Caki2 (cell line): ENCODE measurements around the gene HS3ST5. TPM values are rescaled to one million over a fixed set of nuclear protein-coding genes. Genes with fewer than 3 reads are reported as not detected.
"Not testable (repeated sequence)": the region's sequence is repeated elsewhere in the genome, so short reads cannot be mapped to it uniquely, and the experiment has no call there.

Experiments
- DNase-seq: peaks from one replicate; pipeline ENCODE4 v3.0.0-alpha.2; 2015; ENCODE audit warnings: low read depth
- in situ Hi-C: cut with HindIII; loops from 2 replicates; pipeline ENCODE4 v1.10.0; 2016; ENCODE audit warnings: low sequenced_read_pairs, low pct_unique_long_range_greater_than_20kb, mixed read lengths
- total RNA-seq: library from RNA; depleted of rRNA; stranded (reverse); fragments of >200 nt; shearing (Covaris generic); gene quantifications from 2 replicates; pipeline ENCODE4 v1.2.3, GENCODE V29; 2014; ENCODE audit warnings: low replicate concordance

The HS3ST5 gene
- total RNA-seq, 1 experiment from 2014 or later = not detected

DNA sequence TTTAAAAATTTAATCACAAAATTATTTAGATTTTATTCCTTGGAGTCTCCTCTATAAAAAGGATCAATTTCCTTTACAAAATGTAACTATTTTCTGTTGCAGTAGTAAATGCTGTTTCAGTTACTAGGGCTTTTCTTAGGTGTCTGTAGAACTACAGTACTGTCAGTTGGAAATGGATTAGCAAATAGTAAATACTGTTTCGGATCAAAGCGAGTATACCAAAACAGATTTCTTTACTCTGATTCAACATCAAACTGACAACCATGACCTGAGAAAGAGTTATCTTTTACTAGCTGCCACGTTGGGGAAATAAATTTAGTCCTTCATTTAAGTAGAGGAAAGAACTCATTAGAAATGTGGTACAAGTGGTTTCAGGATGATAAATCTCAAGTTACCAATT lies 172.5 kb downstream of the HS3ST5 start:
- in situ Hi-C loops = no loop called here
- DNase-seq = no peak

DNA sequence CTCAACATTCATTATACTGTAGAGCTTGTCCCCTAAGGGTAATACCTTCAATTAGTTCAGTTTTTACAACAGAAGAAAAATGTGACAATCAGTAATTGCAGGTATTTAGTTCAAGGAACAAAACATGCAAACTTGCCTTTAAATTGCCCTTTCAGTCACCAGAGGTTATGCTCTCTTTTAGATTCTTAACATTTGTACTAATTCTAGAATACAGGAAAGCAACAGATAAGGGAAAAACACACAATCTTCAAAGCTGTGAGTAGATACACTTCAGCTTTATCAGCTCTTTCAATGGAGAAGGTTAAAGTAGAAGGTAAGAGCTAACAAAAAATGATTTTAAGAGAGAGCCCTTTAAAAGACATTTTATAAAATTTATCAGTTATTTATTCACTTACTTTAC lies 173.1 kb downstream of the HS3ST5 start:
- DNase-seq = no peak
- in situ Hi-C loops = no loop called here

DNA sequence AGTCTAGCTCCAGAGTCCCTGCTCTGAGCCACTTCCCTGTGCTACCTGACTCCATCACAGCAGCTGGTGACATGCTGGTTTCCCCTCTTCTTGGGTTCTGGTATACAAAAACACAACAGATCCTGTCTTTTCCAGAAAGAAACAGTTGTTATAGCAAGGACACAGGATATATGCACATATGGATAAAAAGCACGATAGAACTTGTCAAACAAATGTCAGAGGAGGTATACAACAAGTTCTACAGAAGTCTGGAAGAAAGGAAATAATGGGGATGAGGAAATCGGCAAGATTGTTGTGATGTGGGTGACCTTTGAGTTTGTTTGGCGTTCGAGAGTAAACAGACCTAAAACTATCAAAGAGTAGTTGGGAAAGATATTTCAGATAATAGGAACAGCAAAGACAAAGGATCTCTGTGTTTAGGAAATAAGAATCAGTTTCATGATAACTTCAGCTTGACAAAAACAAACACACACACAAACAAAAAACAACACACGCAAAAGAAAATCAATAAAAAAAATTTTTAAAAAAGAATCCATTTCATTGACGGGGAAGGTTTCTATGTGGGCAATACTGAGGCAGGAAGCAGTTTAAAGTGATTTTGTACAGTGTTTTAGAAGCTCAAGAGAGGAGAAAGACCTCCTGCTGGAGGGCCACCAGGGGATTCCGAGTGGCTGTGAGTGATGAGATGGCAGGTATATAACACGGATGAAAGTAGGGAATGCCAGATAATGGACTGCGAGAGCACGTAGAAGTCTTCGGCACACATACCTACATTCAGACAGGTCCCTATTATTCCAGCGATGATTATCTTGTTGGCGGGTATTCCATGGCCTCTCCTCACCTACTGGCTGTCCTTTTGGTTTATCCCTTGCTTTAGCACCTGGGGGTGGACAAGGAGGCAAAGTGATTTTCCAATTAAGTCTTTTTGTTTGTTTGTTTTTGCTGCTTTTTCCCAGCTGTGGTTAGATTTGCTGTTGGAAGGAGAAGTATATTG lies 174.9 kb downstream of the HS3ST5 start:
- no peak for DNase-seq
- in situ Hi-C loops = no loop called here

DNA sequence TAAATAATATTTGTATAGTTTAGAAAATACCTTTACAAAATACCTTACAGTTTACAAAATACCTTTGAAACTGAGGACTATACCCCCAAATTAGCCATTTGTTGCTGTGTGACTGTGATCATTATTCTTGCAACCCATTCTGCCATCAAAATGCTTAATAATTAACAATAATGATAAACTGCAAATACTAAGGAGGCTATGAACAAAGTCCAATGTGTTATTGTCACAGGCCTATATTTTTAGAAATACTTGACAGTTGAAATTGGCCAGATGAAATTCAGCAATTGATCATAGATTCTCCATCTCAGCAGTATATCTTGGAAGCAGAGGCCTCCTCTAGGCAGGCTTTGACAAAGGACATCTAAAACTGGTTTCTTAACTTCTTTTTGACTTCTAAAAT lies 178.6 kb downstream of the HS3ST5 start:
- DNase-seq = no peak
- in situ Hi-C loops = no loop called here

DNA sequence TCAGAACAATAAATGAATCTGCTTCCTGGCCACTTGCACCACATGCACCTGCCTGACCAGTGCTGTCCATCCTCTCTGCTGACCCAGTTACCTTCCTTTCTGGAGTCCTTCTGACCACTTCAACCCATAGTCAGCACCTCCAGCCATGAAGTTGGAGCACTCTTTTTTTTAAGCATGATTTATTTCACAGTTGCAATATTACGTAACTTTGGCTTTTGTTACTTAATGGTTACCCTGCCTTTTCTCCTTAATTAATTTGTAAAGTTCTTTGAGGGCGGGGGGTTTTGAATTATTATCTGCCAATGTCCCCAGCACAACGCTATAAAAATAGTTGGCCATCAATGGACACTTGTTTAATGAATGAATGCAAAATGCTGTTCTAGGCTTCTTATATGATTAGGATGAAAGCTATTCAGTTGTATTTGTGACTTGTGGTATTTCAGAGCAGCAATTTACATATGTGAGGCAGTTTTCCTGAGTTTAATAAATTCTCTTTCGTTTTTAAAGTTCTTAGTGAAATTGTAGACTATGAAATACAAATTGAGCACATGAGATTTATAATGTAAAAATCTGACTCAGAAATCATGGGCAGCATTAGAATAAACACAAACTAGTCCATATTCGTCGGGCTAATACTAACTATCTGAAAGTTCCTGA lies 180.0 kb downstream of the HS3ST5 start:
- in situ Hi-C loops = no loop called here
- no peak for DNase-seq

DNA sequence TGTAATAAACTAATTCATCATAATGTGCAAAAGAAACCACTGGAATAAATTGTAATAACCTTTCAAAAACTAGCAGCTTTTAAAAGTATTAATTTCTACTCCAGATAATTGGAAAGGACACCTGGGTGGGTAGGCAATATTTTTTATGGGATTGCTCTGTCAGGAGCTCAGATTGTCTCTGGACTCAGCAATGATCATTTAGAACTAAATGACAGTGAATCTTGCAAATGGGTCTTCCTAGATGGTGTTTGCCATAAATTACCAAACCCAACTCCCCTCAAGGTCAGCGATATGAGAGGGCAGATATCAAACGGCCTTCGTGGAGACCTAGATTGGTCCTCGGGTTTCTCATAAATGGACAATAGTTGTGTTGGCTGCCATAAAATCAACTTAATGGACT lies 181.9 kb downstream of the HS3ST5 start:
- in situ Hi-C loops = no loop called here
- no peak for DNase-seq

DNA sequence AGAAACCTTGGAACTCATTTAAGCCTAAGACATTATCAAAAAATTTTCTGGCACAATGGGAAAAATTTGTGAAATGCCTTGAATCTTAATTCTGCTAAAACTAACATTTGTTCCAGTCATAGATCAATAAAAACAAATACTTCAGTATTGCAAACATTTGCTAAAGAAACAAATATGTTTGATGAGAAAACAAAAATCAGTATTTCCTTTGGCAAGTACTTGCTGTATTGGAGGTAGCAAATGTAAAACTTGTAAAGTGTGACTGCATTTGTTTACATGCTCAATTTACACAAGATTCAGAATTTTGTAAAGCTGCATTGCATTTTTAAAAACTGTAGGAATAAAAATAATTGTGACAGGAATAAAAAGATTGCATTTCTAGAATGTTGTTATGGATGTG lies 183.1 kb downstream of the HS3ST5 start:
- DNase-seq = no peak
- in situ Hi-C loops = no loop called here

DNA sequence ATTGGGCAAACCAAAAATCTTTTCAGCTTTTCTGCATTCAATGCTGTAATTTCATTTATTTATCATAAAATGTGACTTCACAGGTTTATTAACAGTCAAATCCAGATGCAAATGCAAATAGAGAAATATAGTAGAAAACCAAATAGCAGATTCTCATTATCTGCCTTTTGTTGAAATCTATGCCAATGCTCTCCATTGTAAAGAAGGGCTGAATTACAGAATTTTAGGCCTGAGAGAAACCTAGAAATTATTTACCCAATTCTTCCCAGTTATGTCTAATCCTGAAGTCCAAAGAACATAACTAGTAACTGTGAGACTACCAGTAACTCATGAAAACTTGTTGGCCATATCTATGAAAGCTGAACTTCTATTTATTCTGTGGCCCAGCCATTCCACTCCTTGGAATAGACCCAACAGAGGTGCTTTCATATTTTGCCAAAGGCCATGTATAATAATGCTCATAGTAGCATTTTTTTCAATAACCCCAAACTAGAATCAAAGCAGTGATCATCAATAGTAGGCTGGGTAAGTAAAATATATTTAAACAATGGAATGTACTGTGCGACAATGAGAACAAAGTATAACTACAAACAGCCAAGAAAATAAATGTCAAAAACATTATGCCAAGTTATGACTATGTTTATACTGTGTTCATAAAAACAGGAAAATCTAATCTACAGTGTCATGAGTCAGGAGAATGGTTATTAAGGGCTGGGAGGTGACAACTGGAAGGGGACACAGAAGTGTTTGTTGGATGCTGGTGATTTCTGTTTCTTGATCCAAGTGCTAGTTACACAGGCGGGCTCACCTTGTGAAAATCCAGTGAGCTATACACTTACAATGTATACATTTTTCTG lies 183.8 kb downstream of the HS3ST5 start:
- no peak for DNase-seq
- in situ Hi-C loops = no loop called here

DNA sequence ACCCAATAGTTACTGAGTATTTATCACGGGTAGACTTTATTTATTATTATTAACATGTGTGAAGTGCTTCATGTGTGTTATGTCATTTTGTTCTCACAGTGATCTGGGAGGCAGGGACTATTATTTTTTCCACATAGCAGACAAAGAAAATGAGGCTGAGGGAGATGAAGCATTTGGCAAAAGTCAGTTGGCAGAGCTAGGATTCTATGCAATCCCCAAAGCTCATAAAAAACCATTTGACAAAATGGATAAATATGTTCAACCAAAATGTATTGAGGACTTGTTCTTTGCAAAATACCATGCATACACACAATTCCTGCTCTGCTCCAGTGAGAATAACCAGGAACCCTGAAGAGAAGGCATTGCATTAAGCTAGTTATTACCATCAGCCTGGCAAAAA lies 184.4 kb downstream of the HS3ST5 start:
- in situ Hi-C loops = no loop called here
- no peak for DNase-seq

DNA sequence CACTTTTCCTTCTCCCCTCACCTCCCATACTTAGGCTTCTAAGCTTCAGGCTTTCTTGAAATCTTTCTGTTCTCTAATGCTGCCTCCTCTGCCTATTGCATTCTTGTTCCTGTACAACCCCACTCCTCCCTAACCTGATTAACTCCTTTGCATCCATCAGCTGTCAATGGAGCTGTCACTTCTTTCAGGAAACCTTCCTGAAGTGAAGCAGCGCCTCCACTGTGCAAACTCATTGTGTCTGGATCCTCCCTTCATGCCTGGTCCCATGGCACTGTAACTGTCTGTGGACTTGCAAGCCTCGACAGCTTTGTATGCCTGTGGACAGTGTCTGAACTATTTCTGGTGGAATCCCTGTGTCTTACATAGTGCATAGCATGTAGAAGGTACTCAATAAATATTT lies 185.0 kb downstream of the HS3ST5 start:
- in situ Hi-C loops = no loop called here
- no peak for DNase-seq

DNA sequence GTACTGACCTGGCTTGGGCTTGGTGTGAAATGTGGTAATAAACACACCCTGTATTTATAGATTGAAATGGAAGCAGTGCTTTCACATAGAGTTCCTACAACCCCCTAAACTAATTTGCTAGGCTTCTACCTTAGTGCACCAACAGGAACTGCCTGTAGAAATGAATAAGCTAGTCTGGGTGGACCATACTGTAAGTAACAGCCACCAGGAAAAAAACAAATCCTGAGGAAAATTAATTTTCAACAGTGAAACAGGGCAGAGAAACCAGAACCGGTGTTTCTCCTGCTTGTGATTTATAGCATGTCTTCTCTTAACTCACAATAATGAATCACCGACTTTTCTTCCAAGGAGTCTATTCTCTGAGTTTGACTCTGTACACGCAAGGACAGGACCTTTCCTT lies 187.1 kb downstream of the HS3ST5 start:
- DNase-seq = no peak
- in situ Hi-C loops = no loop called here

DNA sequence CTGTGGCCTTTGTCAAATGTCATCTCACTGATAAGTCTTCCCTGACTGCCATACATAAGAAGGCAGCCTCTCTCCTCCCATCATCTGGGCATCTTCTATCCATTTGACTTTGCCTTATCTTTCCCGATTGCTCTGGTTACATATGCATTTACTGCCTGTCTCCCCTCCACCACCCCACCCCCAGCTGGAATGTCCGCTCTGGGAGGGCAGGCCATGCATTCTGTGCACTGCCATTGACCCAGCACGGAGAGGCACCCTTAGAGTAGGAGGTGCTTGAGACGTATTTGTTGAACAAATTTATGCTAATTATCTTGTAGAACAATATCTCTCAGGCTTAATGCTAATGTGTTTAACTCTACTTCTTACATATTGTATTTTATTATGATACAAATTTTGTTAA lies 188.0 kb downstream of the HS3ST5 start:
- in situ Hi-C loops = no loop called here
- no peak for DNase-seq

DNA sequence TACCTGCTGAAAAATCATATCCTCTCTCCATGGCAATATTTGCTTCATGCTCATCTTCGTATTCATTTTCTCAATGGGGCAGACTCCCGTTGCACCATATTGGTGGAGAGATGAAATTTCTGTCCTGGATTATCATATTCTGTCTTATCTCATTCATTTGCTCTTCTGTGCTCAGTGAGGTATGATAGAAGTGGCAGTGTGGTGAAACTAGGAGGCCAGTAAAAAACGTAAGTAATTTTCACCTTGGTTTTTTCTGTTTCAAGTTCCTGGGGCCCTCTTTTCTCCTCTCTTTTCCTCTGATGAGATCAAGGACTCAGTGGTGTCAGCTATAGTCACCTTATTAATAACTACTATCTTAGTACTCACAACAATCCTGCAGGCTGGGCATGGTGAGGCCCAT lies 189.4 kb downstream of the HS3ST5 start:
- in situ Hi-C loops = no loop called here
- no peak for DNase-seq

DNA sequence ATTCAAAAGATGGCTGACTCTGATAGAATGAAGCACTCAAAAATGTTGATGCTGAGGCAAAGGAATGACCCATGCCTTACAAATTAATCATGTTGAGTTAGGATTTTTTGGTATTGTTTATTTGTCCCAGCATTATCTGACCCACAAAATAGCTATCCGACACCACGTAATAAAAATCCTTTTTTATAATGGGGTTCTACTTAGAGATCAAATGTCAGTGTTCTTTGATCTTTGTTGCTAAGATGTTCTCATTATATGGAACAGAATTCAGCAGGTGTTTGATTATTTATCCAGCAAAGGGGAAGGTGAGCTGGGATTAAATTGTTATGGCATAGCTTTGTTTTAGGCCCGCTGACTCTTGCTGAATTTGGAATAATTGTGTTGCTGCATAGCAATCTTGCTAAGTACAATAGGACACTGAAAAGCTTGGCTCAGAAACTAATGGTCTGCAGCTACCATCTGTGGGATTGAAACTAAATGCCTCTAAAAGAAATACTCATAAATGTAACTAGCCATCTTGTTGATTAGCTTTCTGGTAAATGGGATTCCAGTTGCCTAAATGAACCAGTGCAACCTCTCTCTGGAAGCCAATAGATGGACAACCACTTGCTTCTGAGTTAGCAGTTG lies 191.6 kb downstream of the HS3ST5 start:
- DNase-seq = no peak
- in situ Hi-C loops = no loop called here

DNA sequence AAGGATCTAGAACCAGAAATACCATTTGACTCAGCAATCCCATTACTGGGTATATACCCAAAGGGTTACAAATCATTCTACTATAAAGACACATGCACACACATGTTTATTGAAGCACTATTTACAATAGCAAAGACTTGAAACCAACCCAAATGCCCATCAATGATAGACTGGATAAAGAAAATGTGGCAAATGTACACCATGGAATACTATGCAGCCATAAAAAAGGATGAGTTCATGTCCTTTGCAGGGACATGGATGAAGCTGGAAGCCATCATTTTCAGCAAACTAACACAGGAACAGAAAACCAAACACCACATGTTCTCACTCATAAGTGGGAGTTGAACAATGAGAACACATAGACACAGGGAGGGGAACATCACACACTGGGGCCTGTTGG lies 193.6 kb downstream of the HS3ST5 start:
- in situ Hi-C loops, DNase-seq: not testable (repeated sequence)

DNA sequence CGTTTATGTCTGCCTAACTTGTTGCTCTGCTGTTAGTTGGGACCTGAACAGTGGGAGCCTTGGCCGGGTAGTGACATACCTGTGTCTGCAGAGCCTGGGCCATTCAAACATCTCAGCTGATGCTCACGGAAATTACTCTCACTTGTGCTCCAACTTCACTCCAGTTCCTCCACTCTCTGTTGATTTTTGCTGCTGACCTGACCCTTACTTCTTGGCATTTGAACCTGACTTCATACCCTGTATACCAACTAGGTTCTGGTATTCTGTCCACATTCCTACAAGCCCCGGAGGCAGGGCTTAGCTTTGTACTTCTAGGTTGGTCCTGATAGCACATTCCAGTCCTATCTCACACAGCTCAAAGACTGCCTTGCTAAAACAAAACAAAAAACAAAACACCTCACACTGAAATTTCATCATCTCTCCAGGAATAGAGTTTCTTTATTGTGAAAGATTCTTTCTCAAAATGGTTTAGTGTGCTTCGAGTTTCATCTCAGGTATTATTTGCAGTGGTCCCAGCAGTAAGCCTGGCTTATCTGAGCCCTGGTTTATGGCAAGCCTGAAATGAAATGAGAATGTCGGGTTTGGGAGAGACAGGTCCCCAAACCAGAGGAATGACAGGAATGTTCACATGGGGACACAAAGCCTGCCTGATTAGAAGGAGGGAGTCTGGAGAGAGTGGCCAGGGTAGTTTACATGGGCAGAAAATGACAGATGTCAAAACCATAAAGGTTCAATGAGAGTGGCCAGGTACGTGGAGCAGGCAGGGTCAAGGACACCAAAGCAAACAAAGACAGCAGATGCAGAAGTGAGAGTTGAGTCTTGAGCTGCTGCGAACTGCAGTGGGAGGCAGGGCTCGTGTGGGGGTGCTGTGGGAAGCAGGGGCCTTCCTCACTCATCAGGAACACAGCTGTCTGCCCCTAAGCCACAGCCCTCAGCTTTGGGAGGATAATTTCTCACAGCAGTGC lies 197.7 kb downstream of the HS3ST5 start:
- no peak for DNase-seq
- in situ Hi-C loops = no loop called here

DNA sequence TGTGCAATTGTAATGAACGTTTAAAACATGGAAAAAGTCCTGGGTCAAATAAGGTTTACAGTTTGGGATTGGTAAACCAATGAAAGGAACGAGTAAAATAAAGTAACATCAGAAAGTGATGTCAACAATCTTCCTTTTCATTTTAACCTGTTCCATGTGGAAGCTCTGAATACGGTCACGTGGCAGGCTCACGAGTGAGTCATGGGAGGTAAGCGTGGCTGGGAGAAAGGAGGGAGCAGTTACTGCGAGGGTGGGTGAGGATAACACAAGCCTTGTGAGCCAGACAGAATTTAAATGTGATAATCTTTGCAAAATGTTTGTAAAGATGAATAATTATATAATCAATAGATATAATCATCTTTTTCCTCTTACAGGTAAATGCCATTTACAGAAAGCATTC lies 200.6 kb downstream of the HS3ST5 start:
- no peak for DNase-seq

More for the DNA sequence above, 200.6 kb downstream of the HS3ST5 start:
- in situ Hi-C loops = no loop called here
